Right ventricle myocardium superior (tissue), 1 donor: ENCODE data around the gene SPATA32. TPM values are rescaled to one million over a fixed set of nuclear protein-coding genes. Genes with fewer than 3 reads are reported as not detected.

Experiments used
- ATAC-seq: fragments of 200-7000 bp; cut with Tn5 transposase; one replicate; pipeline ENCODE4 v1.9.1; 2020; ENCODE audit warnings: mild to moderate bottlenecking; ENCODE audit not compliant: poor library complexity
- DNase-seq: peaks from one replicate; pipeline ENCODE4 v3.0.0-alpha.2; 2020
- intact Hi-C: fragments of 100-400 bp; cut with DNase I; formaldehyde crosslinking; loops from one replicate; pipeline ENCODE4 v1.11.2; 2022
- total RNA-seq: library from RNA; stranded (reverse); fragmentation: NEBNext Ultra II Directional; extraction: Animal tissue kit (Norgen Biotek cat#: 25700); gene quantifications from one replicate; pipeline ENCODE4 v1.2.1, GENCODE V29; 2021
- donor health status: DM: no; HTN: yes; CAD: no; lungs with severe emphysema.

SPATA32 gene
- total RNA-seq, 1 donor from 2014 or later = not detected

DNA sequence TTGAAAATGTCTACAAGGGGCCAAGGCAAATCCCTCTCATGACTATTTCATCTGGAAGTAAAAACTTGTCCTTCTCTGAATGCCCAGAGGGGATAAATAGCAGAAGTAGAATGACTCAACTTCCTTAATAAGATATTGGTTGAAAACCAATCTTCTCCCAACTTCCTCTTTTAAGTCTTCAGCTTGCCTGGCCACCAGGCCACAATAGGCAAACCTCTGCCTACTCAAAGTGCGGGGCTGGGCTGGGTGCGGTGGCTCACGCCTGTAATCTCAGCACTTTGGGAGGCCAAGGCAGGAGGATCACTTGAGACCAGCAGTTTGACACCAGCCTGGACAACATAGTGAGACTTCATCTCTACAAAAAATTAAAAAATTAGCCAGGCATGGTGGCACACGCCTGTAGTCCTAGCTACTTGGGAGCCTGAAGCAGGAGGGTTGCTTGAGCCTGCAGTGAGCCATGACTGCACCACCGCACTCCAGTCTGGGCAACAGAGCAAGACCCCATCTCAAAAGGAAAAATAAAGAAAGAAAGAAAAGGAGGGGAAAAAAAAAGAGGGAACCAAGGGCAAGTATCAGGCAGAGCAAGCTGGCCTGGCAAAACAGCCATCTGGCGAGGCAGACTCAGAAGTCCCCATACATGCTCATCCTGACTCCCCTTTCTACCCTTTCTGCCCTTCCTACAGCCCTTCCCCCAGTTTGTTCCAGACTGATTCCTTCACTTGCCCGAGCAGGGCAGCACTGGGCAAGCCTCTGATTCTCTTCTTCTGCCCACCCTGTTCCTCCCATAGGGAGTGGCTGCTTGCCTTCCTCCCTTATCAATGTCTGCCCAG lies 34.3 kb upstream of the SPATA32 start:
- ATAC-seq (no peak), DNase-seq (peak; percentile 58)
- intact Hi-C loops = no loop called here

- ATAC-seq (peak; percentile 63), DNase-seq (peak; percentile 45)
- intact Hi-C loops = no loop called here
Observed at GRCh38 chr17:45294506-45294905, 32.6 kb upstream of the SPATA32 start.

DNA sequence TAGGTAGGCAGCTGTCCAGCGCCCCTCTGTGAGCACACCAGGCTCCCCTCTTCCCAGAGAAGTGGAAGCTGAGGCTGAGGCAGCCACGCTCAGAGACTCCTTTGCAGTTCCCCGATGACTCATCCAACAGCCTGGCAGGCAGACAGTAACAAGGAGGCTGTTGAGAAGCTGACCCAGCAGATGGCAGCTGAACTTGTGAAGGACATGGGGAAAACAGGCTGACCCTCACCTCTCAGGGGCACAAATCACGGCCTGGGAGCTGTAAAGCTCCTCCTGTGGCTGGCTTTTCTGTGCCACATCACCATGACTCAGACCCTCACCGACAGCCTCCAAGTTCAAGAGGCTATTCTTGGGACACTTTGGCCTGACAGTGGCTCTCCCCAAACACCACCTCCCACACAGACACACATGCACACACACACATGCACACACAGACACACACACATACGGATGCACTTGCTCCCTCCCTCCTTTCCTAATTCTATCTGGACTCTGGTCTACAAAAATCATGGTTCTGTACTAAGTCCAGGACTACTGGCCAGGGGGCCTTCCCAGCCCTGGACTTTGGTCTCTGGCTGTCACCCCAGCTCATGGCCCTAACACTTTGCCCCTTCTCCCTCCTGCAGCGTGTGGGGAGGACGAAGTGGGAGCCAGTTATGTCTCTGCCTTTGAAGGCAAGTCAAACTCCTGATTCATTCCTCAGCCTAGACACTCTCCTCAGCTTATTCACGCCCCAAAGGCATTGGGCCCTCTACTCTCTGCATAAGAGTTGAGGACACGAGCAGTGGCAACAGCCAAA lies 31.7 kb upstream of the SPATA32 start:
- peak; percentile 67 for ATAC-seq
- intact Hi-C loops = no loop called here

DNA sequence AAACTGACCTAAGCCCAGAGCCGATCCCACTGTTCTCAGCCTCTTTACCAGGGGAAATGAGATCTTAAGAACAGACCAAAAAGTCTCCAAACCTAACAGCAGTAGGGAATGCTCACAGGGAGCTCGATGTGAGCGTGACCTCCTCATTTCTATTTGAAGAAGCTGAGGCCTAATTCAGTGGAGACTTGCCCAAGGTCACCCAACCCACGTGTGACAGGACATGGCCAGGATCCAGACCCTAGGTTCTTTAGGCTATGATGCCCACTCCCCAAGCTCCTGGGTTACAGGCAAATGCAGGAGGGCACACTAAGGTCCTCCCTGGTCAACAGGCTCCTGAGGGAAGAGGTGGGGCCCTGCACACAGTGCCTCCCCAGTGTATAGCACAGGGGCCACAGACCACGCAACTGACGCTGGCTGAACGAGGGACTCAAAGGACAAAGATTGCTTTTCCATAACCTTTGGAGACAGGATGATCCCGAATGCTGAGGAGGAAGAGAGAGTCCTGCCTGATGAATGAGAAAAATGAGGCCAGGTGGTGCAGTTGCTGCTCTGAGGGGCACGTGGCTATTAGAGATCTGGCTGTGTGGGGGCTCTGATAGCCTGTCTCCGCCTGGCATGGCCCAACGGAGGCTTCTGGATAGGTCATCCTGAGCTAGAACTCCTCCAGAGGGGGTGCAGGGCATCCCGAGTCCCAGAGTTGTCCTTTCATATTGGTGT lies 31.0 kb upstream of the SPATA32 start:
- peak; percentile 24 for DNase-seq
- intact Hi-C loops = no loop called here
- no peak for ATAC-seq

More for the DNA sequence above, 31.7 kb upstream of the SPATA32 start:
- peak; percentile 88 for DNase-seq

GRCh38 chr17:45291171-45291805 lies 29.4 kb upstream of the SPATA32 start:
- ATAC-seq (no peak), DNase-seq (peak; percentile 64)
- intact Hi-C loops = no loop called here

GRCh38 chr17:45290269-45290765 lies 28.4 kb upstream of the SPATA32 start:
- intact Hi-C loops = no loop called here
- ATAC-seq (no peak), DNase-seq (no peak)

DNA sequence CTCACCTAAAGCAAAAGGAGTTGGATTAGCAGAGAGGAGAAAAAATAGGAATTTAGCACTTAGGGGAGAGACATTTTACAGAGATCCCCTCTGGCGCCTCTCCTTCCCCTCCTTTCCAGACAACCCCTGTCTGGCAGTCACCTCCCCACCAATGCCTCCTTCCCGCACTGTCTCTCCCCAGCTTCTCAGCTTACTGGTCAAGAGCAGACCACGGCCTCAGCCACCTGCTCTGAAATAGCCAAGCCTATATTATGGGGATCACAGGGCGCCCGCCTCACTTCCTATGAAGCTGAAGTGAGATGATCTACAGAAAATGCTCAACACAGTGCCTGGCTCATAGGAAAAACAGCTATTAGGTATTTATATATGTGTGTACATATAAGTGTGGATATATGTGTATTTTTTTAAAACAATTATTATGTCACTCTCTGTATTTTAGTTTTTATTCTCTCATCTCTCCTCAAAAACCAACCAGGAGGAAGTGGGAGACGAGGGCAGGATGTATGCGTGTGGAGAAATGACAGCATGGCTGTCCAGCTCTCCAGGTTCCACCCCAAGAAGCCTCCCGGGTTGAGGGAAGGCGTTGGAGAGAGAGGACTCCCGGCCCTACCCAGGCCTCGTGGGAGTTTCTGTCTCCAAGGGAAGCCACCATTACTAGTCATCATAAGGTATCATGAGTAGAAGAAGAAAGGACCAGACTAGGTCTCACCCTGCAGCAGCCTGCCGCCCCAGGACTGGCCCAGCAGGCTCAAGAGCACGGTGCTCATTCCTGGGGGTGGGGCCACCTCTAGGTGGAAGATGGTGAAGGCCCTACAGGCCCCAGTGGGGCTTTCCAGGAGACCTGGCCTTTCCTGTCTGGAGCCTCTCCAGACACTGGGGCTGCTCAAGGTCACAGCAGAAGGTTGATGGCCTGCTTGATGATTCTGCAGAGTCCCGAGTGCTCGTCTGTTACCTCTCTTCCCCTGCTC lies 27.7 kb upstream of the SPATA32 start:
- peak; percentile 41 for DNase-seq
- no peak for ATAC-seq
- intact Hi-C loops = no loop called here

- peak; percentile 62 for DNase-seq
- ATAC-seq = peak; percentile 51
- intact Hi-C loops = no loop called here
Observed at GRCh38 chr17:45288825-45289224, 26.9 kb upstream of the SPATA32 start.

- intact Hi-C loops = no loop called here
- ATAC-seq (peak; percentile 31), DNase-seq (peak; percentile 51)
Observed at GRCh38 chr17:45287526-45288500, 25.9 kb upstream of the SPATA32 start.

DNA sequence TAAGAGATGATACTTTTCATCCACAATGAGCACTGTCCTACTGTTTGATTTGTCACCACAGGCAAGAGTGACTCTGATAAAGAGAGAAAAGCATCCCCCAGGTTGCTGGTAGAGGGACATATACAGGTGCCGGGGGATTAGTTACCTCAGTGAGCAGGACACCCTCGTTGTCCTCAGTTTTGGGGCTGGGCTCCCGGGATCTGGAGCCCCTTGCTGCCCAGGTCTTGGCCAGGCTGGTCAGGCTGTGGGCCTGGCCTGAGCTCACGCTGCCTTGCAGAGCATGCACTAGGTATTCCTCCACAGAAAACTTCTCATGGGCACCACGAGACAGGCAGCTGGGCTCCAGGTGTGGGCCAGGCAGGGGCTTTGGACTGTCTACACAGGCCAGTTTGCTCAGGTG lies 24.4 kb upstream of the SPATA32 start:
- intact Hi-C loops = no loop called here
- DNase-seq = peak; percentile 33

DNA sequence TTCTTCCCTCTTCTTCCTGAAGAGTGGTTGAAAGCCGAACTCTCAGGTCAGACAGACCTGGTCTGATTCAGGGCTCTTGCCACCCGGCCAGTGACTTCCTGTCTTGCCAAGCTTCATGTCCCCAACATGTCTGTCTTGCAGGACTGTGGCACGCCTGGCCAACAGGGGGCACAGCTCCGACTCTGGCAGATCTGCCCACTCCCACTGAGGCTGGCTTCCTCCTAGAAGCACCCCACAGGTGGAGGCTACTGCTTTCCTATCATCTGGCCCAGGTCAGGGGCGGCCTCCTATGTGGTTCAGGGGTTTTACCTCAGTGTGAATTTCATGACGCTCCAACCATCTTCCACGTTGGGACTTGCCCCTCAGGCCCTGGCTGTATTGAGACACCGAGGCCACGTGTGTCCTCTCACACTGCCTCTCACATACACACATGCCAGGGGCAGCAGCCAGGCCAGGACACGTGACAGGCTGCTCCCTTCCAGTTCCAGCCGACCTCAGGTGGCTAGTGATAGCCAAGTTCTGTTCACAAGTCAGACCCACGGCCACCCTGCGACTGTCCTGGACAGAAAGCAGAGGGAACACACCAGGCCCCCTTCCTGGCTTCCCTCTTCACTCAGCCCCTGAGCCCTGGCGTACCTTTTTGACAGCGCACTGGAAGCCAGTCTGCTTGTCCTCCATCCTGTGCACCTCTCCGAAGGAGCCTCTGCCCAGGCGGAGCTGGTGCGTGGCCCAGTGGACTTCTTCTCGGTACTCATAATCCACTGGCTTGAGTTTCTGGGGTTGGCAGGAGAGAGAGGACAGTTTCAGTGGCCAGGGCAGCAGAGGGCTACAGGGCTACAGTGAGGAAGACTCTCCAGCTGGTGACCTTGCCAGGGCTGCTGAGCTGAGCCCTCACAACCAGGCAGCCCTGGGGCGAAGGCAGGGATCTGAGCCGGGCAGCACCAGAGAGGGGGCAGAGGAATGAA lies 22.6 kb upstream of the SPATA32 start:
- peak; percentile 85 for DNase-seq
- intact Hi-C loops = loop anchor here (5.0 kb wide), 1 partner anchor 33 kb away; the partner anchor contains the start of gene MAP3K14

More for the DNA sequence above, 24.4 kb upstream of the SPATA32 start:
- no peak for ATAC-seq

GRCh38 chr17:45283711-45284110 lies 21.8 kb upstream of the SPATA32 start:
- peak; percentile 30 for DNase-seq
- intact Hi-C loops = loop anchor here (5.0 kb wide), 1 partner anchor 34 kb away; the partner anchor contains the start of gene MAP3K14
- ATAC-seq = no peak

More for the DNA sequence above, 22.6 kb upstream of the SPATA32 start:
- ATAC-seq = peak; percentile 66

DNA sequence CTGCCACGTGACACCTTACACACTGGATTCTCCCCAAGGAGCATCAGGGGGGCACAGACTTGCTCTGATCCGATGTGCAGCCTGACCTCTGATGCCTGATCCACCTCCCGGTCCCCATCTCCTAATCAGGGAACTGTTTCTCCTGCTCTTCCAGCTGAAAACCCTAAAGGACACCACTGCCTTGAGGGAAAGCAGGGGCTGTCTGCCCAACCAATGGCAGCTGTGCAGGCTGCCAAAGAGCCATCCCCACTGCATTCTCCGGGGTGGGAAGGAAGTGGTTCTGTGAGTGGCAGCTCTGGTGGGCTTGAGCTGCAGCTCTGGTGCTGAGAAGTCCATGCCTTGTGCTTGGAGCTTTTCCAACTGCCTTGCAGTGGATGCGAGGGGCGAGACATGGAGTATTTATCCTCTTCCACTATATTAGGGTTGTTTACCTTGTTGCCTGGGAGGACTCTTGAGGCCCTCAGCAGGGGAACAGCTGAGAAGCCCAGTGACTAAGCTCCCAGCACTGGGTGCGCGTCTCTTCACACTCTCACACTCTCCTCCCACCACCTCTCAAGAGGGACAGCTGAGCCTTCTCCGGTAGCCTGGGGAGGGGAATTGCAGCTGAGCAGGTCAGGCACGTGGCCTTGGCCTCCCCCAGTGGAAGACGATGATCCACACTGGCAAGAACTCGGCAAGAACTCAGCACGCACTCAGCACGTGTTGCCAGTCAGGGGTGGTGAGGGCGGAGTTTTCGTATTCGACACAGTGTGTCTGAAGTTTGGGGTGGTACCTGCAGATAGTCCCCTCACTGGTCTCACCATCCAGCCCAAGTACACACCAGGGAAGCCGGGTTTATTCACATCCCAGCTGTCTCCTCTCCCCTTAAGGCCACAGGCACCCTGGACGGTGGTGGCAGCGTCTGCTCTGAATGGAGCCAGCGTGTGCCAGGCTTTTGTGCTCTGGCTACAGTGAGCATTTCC lies 21.1 kb upstream of the SPATA32 start:
- DNase-seq (peak; percentile 66), ATAC-seq (peak; percentile 55)
- intact Hi-C loops = loop anchor here (5.0 kb wide), 1 partner anchor 34 kb away; the partner anchor contains the start of gene MAP3K14

- peak; percentile 61 for DNase-seq
- intact Hi-C loops = loop anchor here (2.0 to 5.0 kb wide), 2 partner anchors 37 to 105 kb away; partner anchors contain the start of gene MAP3K14
- ATAC-seq = peak; percentile 43
Observed at GRCh38 chr17:45279898-45280297, 18.0 kb upstream of the SPATA32 start.
